ENCODE measurements around the gene SLC37A2. TPM values are rescaled to one million over a fixed set of nuclear protein-coding genes. Genes with fewer than 3 reads are reported as not detected.
"Not testable (repeated sequence)": the region's sequence is repeated elsewhere in the genome, so short reads cannot be mapped to it uniquely, and the experiment has no call there.

SLC37A2 gene
- total and polyA plus RNA-seq, 8 donors: 0.87 to 5.3 (median 3.2) TPM; not detected in 2

GRCh38 chr11:125053167-125053566, 9.9 kb upstream of the SLC37A2 start:
- H3K4me3 ChIP-seq: no peak overlapping the region
- no peaks in the 10 kb centered on the region for H3K9me3 ChIP-seq
- no peak for DNase-seq
- no peaks in the 10 kb centered on the region for H3K4me1 ChIP-seq
- intact Hi-C loops (cut with DNase I; ENCODE audit: low total_unique reads): no loop called here
- no peaks in the 10 kb centered on the region for H3K27me3 ChIP-seq
- no peak overlapping the region for H3K27ac ChIP-seq
- TF ChIP-seq CTCF (IDR thresholded peaks at IDR 0.05) (no peak), POLR2A (IDR thresholded peaks at IDR 0.05) (no peak), EP300 (IDR thresholded peaks at IDR 0.05) (no peak), POLR2AphosphoS5 (IDR thresholded peaks at IDR 0.05) (no peak)
- H3K36me3 ChIP-seq: no peaks in the 10 kb centered on the region
- 63 to 95% (median 85%) methylated on average over 1 of the region's 1 CpG for WGBS, 5 donors

- WGBS, 5 donors: 44 to 52% (median 46%) methylated on average over 2 of the region's 2 CpGs
- no peak overlapping the region for H3K4me3 ChIP-seq
- H3K27me3 ChIP-seq: no peaks in the 10 kb centered on the region
- intact Hi-C loops (cut with DNase I; ENCODE audit: low total_unique reads): no loop called here
- TF ChIP-seq POLR2AphosphoS5 (IDR thresholded peaks at IDR 0.05) (no peak), CTCF (IDR thresholded peaks at IDR 0.05) (no peak), POLR2A (IDR thresholded peaks at IDR 0.05) (no peak), EP300 (IDR thresholded peaks at IDR 0.05) (no peak)
- H3K4me1 ChIP-seq: no peaks in the 10 kb centered on the region
- no peak overlapping the region for H3K27ac ChIP-seq
- no peaks in the 10 kb centered on the region for H3K36me3 ChIP-seq
- DNase-seq: peak in 1 of 2 donors; percentile 50
- H3K9me3 ChIP-seq: no peaks in the 10 kb centered on the region
Measured at GRCh38 chr11:125055107-125055715, 7.9 kb upstream of the SLC37A2 start.

- H3K4me3 ChIP-seq; H3K36me3 ChIP-seq; intact Hi-C loops (cut with DNase I; ENCODE audit: low total_unique reads); H3K27me3 ChIP-seq; H3K9me3 ChIP-seq; H3K4me1 ChIP-seq; H3K27ac ChIP-seq; DNase-seq: not testable (repeated sequence)
- WGBS, 5 donors: 82 to 100% (median 97%) methylated on average over 2 of the region's 2 CpGs
Measured at GRCh38 chr11:125056111-125056510, 7.0 kb upstream of the SLC37A2 start.

GRCh38 chr11:125056931-125057692, 6.0 kb upstream of the SLC37A2 start:
- Histone ChIP-seq H3K27ac (no peak overlapping the region), H3K27me3 (no peaks in the 10 kb centered on the region), H3K9me3 (no peaks in the 10 kb centered on the region), H3K36me3 (no peaks in the 10 kb centered on the region), H3K4me1 (no peaks in the 10 kb centered on the region), H3K4me3 (no peak overlapping the region)
- no peak for TF ChIP-seq POLR2AphosphoS5 (IDR thresholded peaks at IDR 0.05)
- no peak for TF ChIP-seq CTCF (IDR thresholded peaks at IDR 0.05)
- TF ChIP-seq EP300 (IDR thresholded peaks at IDR 0.05): no peak
- no peak for TF ChIP-seq POLR2A (IDR thresholded peaks at IDR 0.05)
- intact Hi-C loops (cut with DNase I; ENCODE audit: low total_unique reads): no loop called here
- WGBS, 5 donors: 57 to 65% (median 61%) methylated on average over 5 of the region's 5 CpGs
- DNase-seq: no peak

GRCh38 chr11:125057693-125058016, 5.5 kb upstream of the SLC37A2 start:
- H3K27ac ChIP-seq: no peak overlapping the region
- no peak for TF ChIP-seq POLR2A (IDR thresholded peaks at IDR 0.05)
- TF ChIP-seq CTCF (IDR thresholded peaks at IDR 0.05): no peak
- TF ChIP-seq POLR2AphosphoS5 (IDR thresholded peaks at IDR 0.05): no peak
- TF ChIP-seq EP300 (IDR thresholded peaks at IDR 0.05): no peak
- H3K27me3 ChIP-seq: peaks cover 0 to 3% (median 0%) of the 10 kb centered on the region in 3 donors
- intact Hi-C loops (cut with DNase I; ENCODE audit: low total_unique reads): no loop called here
- no peak for DNase-seq
- WGBS, 5 donors: 82 to 93% (median 91%) methylated on average over 5 of the region's 5 CpGs
- peaks cover 0 to 5% (median 1%) of the 10 kb centered on the region in 4 donors for H3K4me1 ChIP-seq
- H3K36me3 ChIP-seq: no peaks in the 10 kb centered on the region
- H3K9me3 ChIP-seq: no peaks in the 10 kb centered on the region
- H3K4me3 ChIP-seq: no peak overlapping the region
